Measurements from ENCODE around the gene FAM110C. TPM values are rescaled to one million over a fixed set of nuclear protein-coding genes. Genes with fewer than 3 reads are reported as not detected.
A peak's percentile ranks its signal among the peaks of the same experiment; 100 is the strongest.
"Not testable (repeated sequence)": the region's sequence is repeated elsewhere in the genome, so short reads cannot be mapped to it uniquely, and the experiment has no call there.

FAM110C gene
- total RNA-seq, 4 donors from 2014 or later = 0.10 TPM; not detected in 3

- H3K27me3 ChIP-seq = peaks cover 0 to 2% (median 0%) of the 10 kb centered on the region in 3 donors
- no peak for ATAC-seq
- intact Hi-C loops (cut with DNase I; ENCODE audit: low total_unique reads) (no loop called here), in situ Hi-C loops (cut with MboI; ENCODE audit: low sequenced_read_pairs in 4 of 4) (no loop called here)
- H3K36me3 ChIP-seq = no peaks in the 10 kb centered on the region
- no peak overlapping the region for H3K27ac ChIP-seq
- H3K4me1 ChIP-seq = no peaks in the 10 kb centered on the region
- TF ChIP-seq POLR2A (IDR thresholded peaks at IDR 0.05) = no peak
- TF ChIP-seq, protein P1, sequence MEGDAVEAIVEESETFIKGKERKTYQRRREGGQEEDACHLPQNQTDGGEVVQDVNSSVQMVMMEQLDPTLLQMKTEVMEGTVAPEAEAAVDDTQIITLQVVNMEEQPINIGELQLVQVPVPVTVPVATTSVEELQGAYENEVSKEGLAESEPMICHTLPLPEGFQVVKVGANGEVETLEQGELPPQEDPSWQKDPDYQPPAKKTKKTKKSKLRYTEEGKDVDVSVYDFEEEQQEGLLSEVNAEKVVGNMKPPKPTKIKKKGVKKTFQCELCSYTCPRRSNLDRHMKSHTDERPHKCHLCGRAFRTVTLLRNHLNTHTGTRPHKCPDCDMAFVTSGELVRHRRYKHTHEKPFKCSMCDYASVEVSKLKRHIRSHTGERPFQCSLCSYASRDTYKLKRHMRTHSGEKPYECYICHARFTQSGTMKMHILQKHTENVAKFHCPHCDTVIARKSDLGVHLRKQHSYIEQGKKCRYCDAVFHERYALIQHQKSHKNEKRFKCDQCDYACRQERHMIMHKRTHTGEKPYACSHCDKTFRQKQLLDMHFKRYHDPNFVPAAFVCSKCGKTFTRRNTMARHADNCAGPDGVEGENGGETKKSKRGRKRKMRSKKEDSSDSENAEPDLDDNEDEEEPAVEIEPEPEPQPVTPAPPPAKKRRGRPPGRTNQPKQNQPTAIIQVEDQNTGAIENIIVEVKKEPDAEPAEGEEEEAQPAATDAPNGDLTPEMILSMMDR (IDR thresholded peaks at IDR 0.05 in 4 of 5, conservative IDR thresholded peaks at IDR 0.05 in 1 of 5) = no peak
- DNase-seq = no peak
- no peaks in the 10 kb centered on the region for H3K9me3 ChIP-seq
- H3K4me3 ChIP-seq = no peak overlapping the region
Observed at GRCh38 chr2:18402-19271, 27.7 kb downstream of the FAM110C start.

DNA sequence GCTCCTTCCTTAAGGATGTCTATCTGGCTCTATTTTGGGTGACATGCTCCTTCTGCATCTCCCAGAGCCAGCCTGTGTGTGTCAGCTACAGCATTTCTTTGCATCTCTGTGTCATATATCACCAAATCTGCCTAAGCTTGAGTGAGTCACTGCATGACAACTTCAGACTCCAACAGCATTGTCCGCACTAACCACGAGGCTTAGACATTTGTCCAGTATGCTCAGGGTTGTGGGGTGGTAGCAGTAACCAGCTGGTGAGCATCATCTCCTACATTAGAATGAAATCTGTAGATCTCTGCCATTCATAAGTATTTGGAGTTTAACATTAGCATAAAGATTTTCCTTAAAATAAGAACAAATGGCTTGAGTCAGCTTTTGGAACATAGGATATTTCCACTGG is 30.4 kb downstream of the FAM110C start:
- intact Hi-C loops (cut with DNase I; ENCODE audit: low total_unique reads); H3K9me3 ChIP-seq; in situ Hi-C loops (cut with MboI; ENCODE audit: low sequenced_read_pairs in 4 of 4); H3K27me3 ChIP-seq; ATAC-seq; H3K36me3 ChIP-seq; H3K27ac ChIP-seq; H3K4me3 ChIP-seq; DNase-seq; H3K4me1 ChIP-seq: not testable (repeated sequence)

- in situ Hi-C loops (cut with MboI; ENCODE audit: low sequenced_read_pairs in 4 of 4) (no loop called here), intact Hi-C loops (cut with DNase I; ENCODE audit: low total_unique reads) (no loop called here)
- no peaks in the 10 kb centered on the region for H3K36me3 ChIP-seq
- TF ChIP-seq POLR2A (IDR thresholded peaks at IDR 0.05) = no peak
- TF ChIP-seq, protein P1 (IDR thresholded peaks at IDR 0.05 in 4 of 5, conservative IDR thresholded peaks at IDR 0.05 in 1 of 5) = peak in 4 of 5 experiments; percentile 18 to 40 (median 30)
- H3K9me3 ChIP-seq = no peaks in the 10 kb centered on the region
- ATAC-seq = no peak
- no peaks in the 10 kb centered on the region for H3K4me1 ChIP-seq
- no peaks in the 10 kb centered on the region for H3K27me3 ChIP-seq
- H3K4me3 ChIP-seq = no peak overlapping the region
- no peak for DNase-seq
- no peak overlapping the region for H3K27ac ChIP-seq
Observed at GRCh38 chr2:11248-11941, 34.9 kb downstream of the FAM110C start.

GRCh38 chr2:10222-10875 is 36.0 kb downstream of the FAM110C start:
- Histone ChIP-seq H3K27me3 (no peaks in the 10 kb centered on the region), H3K4me3 (no peak overlapping the region), H3K27ac (no peak overlapping the region), H3K36me3 (no peaks in the 10 kb centered on the region), H3K9me3 (no peaks in the 10 kb centered on the region), H3K4me1 (no peaks in the 10 kb centered on the region)
- TF ChIP-seq, protein P1 (IDR thresholded peaks at IDR 0.05 in 4 of 5, conservative IDR thresholded peaks at IDR 0.05 in 1 of 5) = no peak
- no peak for TF ChIP-seq POLR2A (IDR thresholded peaks at IDR 0.05)
- in situ Hi-C loops (cut with MboI; ENCODE audit: low sequenced_read_pairs in 4 of 4) (no loop called here), intact Hi-C loops (cut with DNase I; ENCODE audit: low total_unique reads) (no loop called here)
- DNase-seq (peak in 1 of 2 donors; percentile 17), ATAC-seq (peak in 1 of 2 donors; percentile 19)

Other genes starting within 250 kb of the FAM110C start
- 10 to 100 TPM in 1 of 4 donors, 1 to 10 TPM in 3; 6.2 to 16.1 (median 8.5) TPM for gene SH3YL1, start 217.5 kb upstream of the FAM110C start, total RNA-seq
- gene ACP1, start 218.4 kb upstream of the FAM110C start, total RNA-seq = 10 to 100 TPM; 69.7 to 91.3 (median 81.9) TPM
- gene ALKAL2, start 241.6 kb upstream of the FAM110C start, total RNA-seq = not detected

Data from gastrocnemius medialis (tissue), 4 donors.